Astrocyte (in vitro differentiated cells and primary cell): Measurements from ENCODE around the gene MRPL41. TPM values are rescaled to one million over a fixed set of nuclear protein-coding genes. Genes with fewer than 3 reads are reported as not detected.
"Not testable (repeated sequence)": the region's sequence is repeated elsewhere in the genome, so short reads cannot be mapped to it uniquely, and the experiment has no call there.

Experiments
- DNase-seq: peaks from one replicate; pipeline ENCODE4 v3.0.0-alpha.2; 2010; ENCODE audit warnings: low read depth
- FAIRE-seq: peaks from 2 replicates; lab custom pipeline; 2011; peaks lifted over from hg19 to GRCh38; lab: Jason Lieb, UNC
- H2AFZ ChIP-seq: 2 replicates; pipeline ENCODE4 v1.6.0; 2012; ENCODE audit warnings: low read depth, low read length, inconsistent platforms
- H3K27ac ChIP-seq: 2 replicates; pipeline ENCODE4 v1.5.1; 2011; ENCODE audit warnings: low read depth, low read length, inconsistent platforms
- H3K27me3 ChIP-seq: 2 replicates; pipeline ENCODE4 v1.6.0; 2011; ENCODE audit warnings: low read length, inconsistent platforms; ENCODE audit not compliant: insufficient read depth
- H3K36me3 ChIP-seq: 2 replicates; pipeline ENCODE4 v1.5.1; 2011; ENCODE audit warnings: low read length, inconsistent platforms; ENCODE audit not compliant: insufficient read depth
- H3K4me1 ChIP-seq: 2 replicates; pipeline ENCODE4 v1.5.1; 2011; ENCODE audit warnings: low read length, inconsistent platforms; ENCODE audit not compliant: insufficient read depth
- H3K4me2 ChIP-seq: 2 replicates; pipeline ENCODE4 v1.6.0; 2012; ENCODE audit warnings: low read length, inconsistent platforms
- H3K4me3 ChIP-seq: 2 replicates; pipeline ENCODE4 v1.5.1; 2011; ENCODE audit warnings: low read depth, mild to moderate bottlenecking, low read length, inconsistent platforms; ENCODE audit not compliant: insufficient read depth
- H3K79me2 ChIP-seq: 2 replicates; pipeline ENCODE4 v1.6.0; 2012; ENCODE audit warnings: mild to moderate bottlenecking, low read length, inconsistent platforms; ENCODE audit not compliant: insufficient read depth
- H3K9ac ChIP-seq: 2 replicates; pipeline ENCODE4 v1.6.0; 2012; ENCODE audit warnings: mild to moderate bottlenecking, low read length, inconsistent platforms
- H3K9me3 ChIP-seq: 2 replicates; pipeline ENCODE4 v1.5.1; 2012; ENCODE audit warnings: low read depth, mild to moderate bottlenecking, low read length, inconsistent platforms; ENCODE audit not compliant: insufficient read depth
- H4K20me1 ChIP-seq: 2 replicates; pipeline ENCODE4 v1.6.0; 2012; ENCODE audit warnings: low read length, inconsistent platforms; ENCODE audit not compliant: insufficient read depth
- H3K27ac Mint-ChIP-seq: one replicate; pipeline ENCODE4 v1.8.0; 2021; ENCODE audit warnings: mild to moderate bottlenecking, mixed read lengths; ENCODE audit not compliant: unreplicated experiment
- H3K27me3 Mint-ChIP-seq: one replicate; pipeline ENCODE4 v1.8.0; 2021; ENCODE audit warnings: low read depth, mixed read lengths; ENCODE audit not compliant: unreplicated experiment
- H3K36me3 Mint-ChIP-seq: one replicate; pipeline ENCODE4 v1.8.0; 2021; ENCODE audit warnings: low read depth, mixed read lengths; ENCODE audit not compliant: unreplicated experiment
- H3K4me1 Mint-ChIP-seq: one replicate; pipeline ENCODE4 v1.8.0; 2021; ENCODE audit warnings: low read depth, mixed read lengths; ENCODE audit not compliant: unreplicated experiment
- H3K4me3 Mint-ChIP-seq: one replicate; pipeline ENCODE4 v1.8.0; 2021; ENCODE audit warnings: mild to moderate bottlenecking, moderate library complexity, mixed read lengths; ENCODE audit not compliant: unreplicated experiment
- H3K9me3 Mint-ChIP-seq: one replicate; pipeline ENCODE4 v1.8.0; 2021; ENCODE audit warnings: mild to moderate bottlenecking, mixed read lengths; ENCODE audit not compliant: unreplicated experiment
- CTCF ChIP-seq: IDR thresholded peaks from 2 replicates; pipeline ENCODE4 v1.5.1; 2011; ENCODE audit warnings: low read depth, mild to moderate bottlenecking, inconsistent platforms, low read length, moderate library complexity; ENCODE audit not compliant: insufficient read depth
- EZH2 ChIP-seq: IDR thresholded peaks from 2 replicates; pipeline ENCODE4 v1.6.1; 2012; ENCODE audit warnings: mild to moderate bottlenecking, low read length, inconsistent platforms; ENCODE audit not compliant: insufficient read depth
- total RNA-seq: library from RNA; stranded (reverse); gene quantifications from 2 replicates; pipeline ENCODE4 v1.2.1, GENCODE V29; 2021

Gene MRPL41
- total RNA-seq, 1 donor from 2014 or later, result 58.6 TPM

GRCh38 chr9:137593176-137593575 lies 41.5 kb downstream of the MRPL41 start:
- Mint-ChIP-seq H3K27me3 (peaks cover 7% of the 10 kb centered on the region), H3K36me3 (no peaks in the 10 kb centered on the region), H3K4me1 (no peaks in the 10 kb centered on the region), H3K4me3 (no peak overlapping the region), H3K9me3 (no peaks in the 10 kb centered on the region), H3K27ac (no peak overlapping the region)
- Histone ChIP-seq H3K79me2 (peaks cover 17% of the 10 kb centered on the region), H4K20me1 (peaks cover 15% of the 10 kb centered on the region), H3K27me3 (no peaks in the 10 kb centered on the region), H2AFZ (no peak overlapping the region), H3K36me3 (peaks cover 1% of the 10 kb centered on the region), H3K9ac (no peak overlapping the region), H3K4me1 (peaks cover 10% of the 10 kb centered on the region), H3K9me3 (no peaks in the 10 kb centered on the region), H3K27ac (no peak overlapping the region), H3K4me2 (no peak overlapping the region), H3K4me3 (no peak overlapping the region)
- DNase-seq (no peak), FAIRE-seq (no peak)
- TF ChIP-seq CTCF, result no peak
- TF ChIP-seq EZH2, result no peak

- not testable (repeated sequence) for H3K9ac ChIP-seq, H4K20me1 ChIP-seq, H3K79me2 ChIP-seq, H3K4me1 ChIP-seq, H3K4me1 Mint-ChIP-seq, H3K27ac ChIP-seq, H3K4me3 Mint-ChIP-seq, H3K27ac Mint-ChIP-seq, H3K9me3 ChIP-seq, H2AFZ ChIP-seq, H3K4me2 ChIP-seq, H3K36me3 ChIP-seq, H3K9me3 Mint-ChIP-seq, H3K4me3 ChIP-seq, H3K36me3 Mint-ChIP-seq, DNase-seq, FAIRE-seq, H3K27me3 ChIP-seq
- peaks cover 12% of the 10 kb centered on the region for H3K27me3 Mint-ChIP-seq
Observed at GRCh38 chr9:137596577-137596976, 44.9 kb downstream of the MRPL41 start.

GRCh38 chr9:137598943-137599342 lies 47.3 kb downstream of the MRPL41 start:
- H3K4me3 ChIP-seq, result no peak overlapping the region
- H3K4me2 ChIP-seq, result no peak overlapping the region
- H3K9me3 ChIP-seq, result no peaks in the 10 kb centered on the region
- H3K4me1 ChIP-seq, result no peaks in the 10 kb centered on the region
- H3K9ac ChIP-seq, result no peak overlapping the region
- H3K27ac ChIP-seq, result no peak overlapping the region
- Mint-ChIP-seq H3K36me3 (no peaks in the 10 kb centered on the region), H3K4me1 (no peaks in the 10 kb centered on the region), H3K9me3 (no peaks in the 10 kb centered on the region), H3K4me3 (no peak overlapping the region), H3K27me3 (peaks cover 6% of the 10 kb centered on the region), H3K27ac (no peak overlapping the region)
- no peak for TF ChIP-seq CTCF
- TF ChIP-seq EZH2, result no peak
- no peak for DNase-seq
- FAIRE-seq, result no peak
- H3K36me3 ChIP-seq, result no peaks in the 10 kb centered on the region
- no peaks in the 10 kb centered on the region for H4K20me1 ChIP-seq
- no peaks in the 10 kb centered on the region for H3K27me3 ChIP-seq
- H2AFZ ChIP-seq, result no peak overlapping the region
- no peaks in the 10 kb centered on the region for H3K79me2 ChIP-seq

Other genes with a start within 250 kb of the MRPL41 start
- gene NRARP, start 249.6 kb upstream of the MRPL41 start, total RNA-seq, result 6.9 and 7.3 TPM in 2 replicates
- 8.5 and 9.4 TPM in 2 replicates for gene EXD3, start 128.7 kb upstream of the MRPL41 start, total RNA-seq
- gene NOXA1, start 128.5 kb upstream of the MRPL41 start, total RNA-seq, result 0.50 and 0.84 TPM in 2 replicates
- gene ENTPD8, start 110.5 kb upstream of the MRPL41 start, total RNA-seq, result 0.11 TPM in 1 of 2 replicates, not detected in the other
- 48.8 and 50.5 TPM in 2 replicates for gene NSMF, start 92.5 kb upstream of the MRPL41 start, total RNA-seq
- gene PNPLA7, start 1.5 kb upstream of the MRPL41 start, total RNA-seq, result 2.6 and 2.9 TPM in 2 replicates
- 34.4 and 35.4 TPM in 2 replicates for gene DPH7, start 27.0 kb downstream of the MRPL41 start, total RNA-seq
- 31.1 and 34.0 TPM in 2 replicates for gene ZMYND19, start 38.6 kb downstream of the MRPL41 start, total RNA-seq
- gene ARRDC1, start 53.8 kb downstream of the MRPL41 start, total RNA-seq, result 13.9 and 14.2 TPM in 2 replicates
- gene EHMT1, start 67.1 kb downstream of the MRPL41 start, total RNA-seq, result 56.4 and 64.5 TPM in 2 replicates